Activated CD4-positive, alpha-beta T cell treated with anti-CD3 and anti-CD28 coated beads, Interleukin-2, amount 10 ng/mL, durations not matched to agents 7 days and 5 days (primary cell): ENCODE measurements around the gene ATP5MC2. TPM values are rescaled to one million over a fixed set of nuclear protein-coding genes. Genes with fewer than 3 reads are reported as not detected.
"Not testable (repeated sequence)": the region's sequence is repeated elsewhere in the genome, so short reads cannot be mapped to it uniquely, and the experiment has no call there.

ENCODE experiments used
- CTCF ChIA-PET: fragments of 350-600 bp; sonication (Branson Sonifier 250); formaldehyde crosslinking; loops from one replicate; lab custom pipeline; 2021; ENCODE audit warnings: antibody characterized with exemption; lab: Charles Lee
- POLR2A ChIA-PET: fragments of 350-600 bp; sonication (Branson Sonifier 250); formaldehyde crosslinking; loops from one replicate; lab custom pipeline; 2021; ENCODE audit warnings: antibody characterized with exemption; lab: Charles Lee
- DNase-seq: peaks from one replicate; pipeline ENCODE4 v3.0.0-alpha.2; 2020
- H3K27ac Mint-ChIP-seq: one replicate; pipeline ENCODE4 v1.8.0; 2021; ENCODE audit warnings: mild to moderate bottlenecking, moderate library complexity, mixed read lengths
- H3K27me3 Mint-ChIP-seq: one replicate; pipeline ENCODE4 v1.8.0; 2021; ENCODE audit warnings: mixed read lengths
- H3K36me3 Mint-ChIP-seq: one replicate; pipeline ENCODE4 v1.8.0; 2021; ENCODE audit warnings: low read depth, mixed read lengths
- H3K4me1 Mint-ChIP-seq: one replicate; pipeline ENCODE4 v1.8.0; 2021; ENCODE audit warnings: mixed read lengths
- H3K4me3 Mint-ChIP-seq: one replicate; pipeline ENCODE4 v1.8.0; 2021; ENCODE audit warnings: mild to moderate bottlenecking, moderate library complexity, mixed read lengths
- H3K9me3 Mint-ChIP-seq: one replicate; pipeline ENCODE4 v1.8.0; 2021; ENCODE audit warnings: mixed read lengths
- total RNA-seq, 2 experiments: library from RNA; stranded (reverse); gene quantifications; one replicate each; pipeline ENCODE4 v1.2.3, GENCODE V29; 2021

ATP5MC2 gene
- total RNA-seq, 2 experiments from 2014 or later, result 298 to 356 TPM

DNA sequence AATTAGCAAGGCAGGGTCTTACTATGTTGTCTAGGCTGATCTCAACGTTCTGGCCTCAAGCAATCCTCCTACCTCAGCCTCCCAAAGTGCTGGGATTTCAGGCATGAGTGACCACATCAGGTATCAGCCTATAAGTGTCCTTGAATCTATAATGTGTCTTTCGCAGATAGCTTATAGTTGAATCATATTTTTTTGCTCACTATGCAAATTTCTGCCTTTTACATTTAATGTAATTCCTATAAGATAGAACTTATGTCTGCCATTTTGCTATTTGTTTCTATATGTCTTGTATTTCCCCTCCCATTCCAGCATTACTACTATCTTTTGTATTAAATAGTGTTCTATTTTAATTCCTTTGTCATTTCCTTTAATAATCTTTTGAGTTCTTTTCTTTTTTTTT lies 39.2 kb downstream of the ATP5MC2 start:
- no peak overlapping the region for H3K4me3 Mint-ChIP-seq
- H3K27me3 Mint-ChIP-seq, result peaks cover 3% of the 10 kb centered on the region
- no peak for DNase-seq
- H3K9me3 Mint-ChIP-seq, result no peaks in the 10 kb centered on the region
- CTCF ChIA-PET, result no interaction called here
- POLR2A ChIA-PET, result no interaction called here
- no peak overlapping the region for H3K27ac Mint-ChIP-seq
- H3K36me3 Mint-ChIP-seq, result no peaks in the 10 kb centered on the region
- H3K4me1 Mint-ChIP-seq, result peaks cover 2% of the 10 kb centered on the region

DNA sequence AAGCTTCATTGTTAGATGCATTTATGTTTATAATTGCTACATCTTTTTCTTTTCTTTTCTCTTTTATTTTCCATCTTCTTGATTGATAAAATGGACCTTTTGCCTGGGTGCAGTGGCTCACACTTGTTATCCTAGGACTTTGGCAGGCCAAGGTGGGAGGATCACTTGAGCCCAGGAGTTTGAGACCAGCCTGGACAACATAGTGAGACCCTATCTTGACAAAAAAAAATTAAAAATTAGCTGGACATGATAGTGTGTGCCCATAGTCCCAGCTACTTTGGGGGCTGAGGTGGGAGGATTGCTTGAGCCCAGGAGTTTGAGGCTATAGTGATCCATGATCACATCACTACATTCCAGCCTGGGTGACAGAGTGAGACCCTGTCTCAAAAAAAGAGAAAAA lies 40.2 kb downstream of the ATP5MC2 start:
- H3K4me3 Mint-ChIP-seq, H3K27me3 Mint-ChIP-seq, POLR2A ChIA-PET, DNase-seq, H3K27ac Mint-ChIP-seq, H3K9me3 Mint-ChIP-seq, H3K4me1 Mint-ChIP-seq, H3K36me3 Mint-ChIP-seq: not testable (repeated sequence)
- CTCF ChIA-PET, result interaction anchor here (0.6 kb wide), 2 partner anchors 99 to 835 kb away, joined by 3 to 4 read pairs; no protein-coding TSS in a partner anchor

DNA sequence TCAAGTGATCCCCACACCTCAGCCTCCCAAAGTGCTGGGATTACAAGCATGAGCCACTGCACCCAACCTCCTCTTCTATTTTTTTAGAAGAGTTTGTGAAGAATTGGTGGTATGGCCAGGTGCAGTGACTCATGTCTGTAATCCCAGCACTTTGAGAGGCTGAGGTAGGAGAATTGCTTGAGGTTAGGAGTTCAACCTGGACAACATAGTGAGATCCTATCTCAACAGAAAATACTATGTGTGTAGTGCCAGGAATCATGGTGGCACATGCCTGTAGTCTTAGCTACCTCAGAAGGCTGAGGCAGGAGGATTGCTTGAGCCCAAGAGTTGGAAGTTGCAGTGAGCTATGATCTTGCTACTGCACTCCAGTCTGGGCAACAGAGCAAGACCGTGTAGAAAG lies 44.2 kb downstream of the ATP5MC2 start:
- Mint-ChIP-seq H3K4me3 (no peak overlapping the region), H3K27ac (peak overlapping the region; percentile 64), H3K27me3 (peaks cover 3% of the 10 kb centered on the region), H3K4me1 (peaks cover 7% of the 10 kb centered on the region), H3K9me3 (no peaks in the 10 kb centered on the region), H3K36me3 (no peaks in the 10 kb centered on the region)
- ChIA-PET POLR2A (no interaction called here), CTCF (interaction anchor here (0.6 to 1.1 kb wide), 2 partner anchors 27 to 162 kb away, joined by 3 to 4 read pairs; no protein-coding TSS in a partner anchor)
- DNase-seq, result no peak

DNA sequence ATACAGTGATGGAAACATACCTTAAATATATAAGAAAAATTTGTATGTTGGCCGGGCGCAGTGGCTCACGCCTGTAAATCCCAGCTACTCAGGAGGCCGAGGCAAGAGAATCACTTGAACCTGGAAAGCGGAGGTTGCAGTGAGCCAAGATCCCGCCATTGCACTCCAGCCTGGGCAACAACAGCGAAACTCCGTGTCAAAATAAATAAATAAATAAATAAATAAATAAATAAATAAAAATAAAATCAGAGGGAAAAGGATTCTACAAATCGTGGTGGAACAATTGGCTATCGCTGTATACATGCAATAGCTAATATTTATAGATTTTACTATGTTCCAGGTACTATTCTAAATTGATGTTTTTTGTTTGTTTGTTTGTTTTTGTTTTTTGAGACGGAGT lies 48.0 kb downstream of the ATP5MC2 start:
- Mint-ChIP-seq H3K27me3 (peaks cover 3% of the 10 kb centered on the region), H3K36me3 (peaks cover 6% of the 10 kb centered on the region), H3K9me3 (no peaks in the 10 kb centered on the region), H3K4me1 (peaks cover 40% of the 10 kb centered on the region), H3K27ac (no peak overlapping the region), H3K4me3 (no peak overlapping the region)
- POLR2A ChIA-PET, result no interaction called here
- CTCF ChIA-PET, result interaction anchor here (0.6 to 1.6 kb wide), 6 partner anchors 12 to 815 kb away, joined by 3 to 5 read pairs (median 3); partner anchors contain the start of gene ATP5MC2
- no peak for DNase-seq

DNA sequence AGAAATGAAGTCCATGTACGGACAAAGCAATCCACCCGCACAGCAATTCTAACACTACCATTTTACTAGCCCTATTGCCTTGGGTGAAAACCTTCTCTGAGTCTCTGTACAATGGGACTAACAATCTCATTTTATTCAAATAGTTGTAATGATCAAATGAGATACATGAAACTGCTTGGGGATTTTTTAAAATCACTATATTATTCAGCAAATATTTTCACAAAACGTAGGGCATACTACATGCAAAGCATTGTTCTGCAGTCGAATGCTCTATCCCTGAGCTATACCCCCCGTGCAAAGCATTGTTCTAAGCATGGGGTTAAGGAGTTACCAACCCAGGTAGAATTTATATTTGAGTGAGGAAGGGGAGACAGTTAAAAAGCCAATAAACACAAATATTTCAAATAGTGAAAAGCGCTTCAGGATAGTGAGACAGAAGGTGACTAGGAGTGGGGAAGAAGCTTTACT lies 49.1 kb downstream of the ATP5MC2 start:
- peaks cover 7% of the 10 kb centered on the region for H3K36me3 Mint-ChIP-seq
- POLR2A ChIA-PET, result no interaction called here
- peaks cover under 1% of the 10 kb centered on the region for H3K27me3 Mint-ChIP-seq
- no peak for DNase-seq
- H3K27ac Mint-ChIP-seq, result peak overlapping the region; percentile 97
- H3K4me1 Mint-ChIP-seq, result peaks cover 42% of the 10 kb centered on the region
- CTCF ChIA-PET, result interaction anchor here (0.7 to 1.5 kb wide), 4 partner anchors 11 to 50 kb away, joined by 3 to 5 read pairs (median 4); partner anchors contain the start of gene ATP5MC2
- no peaks in the 10 kb centered on the region for H3K9me3 Mint-ChIP-seq
- peak overlapping the region; percentile 100 for H3K4me3 Mint-ChIP-seq

DNA sequence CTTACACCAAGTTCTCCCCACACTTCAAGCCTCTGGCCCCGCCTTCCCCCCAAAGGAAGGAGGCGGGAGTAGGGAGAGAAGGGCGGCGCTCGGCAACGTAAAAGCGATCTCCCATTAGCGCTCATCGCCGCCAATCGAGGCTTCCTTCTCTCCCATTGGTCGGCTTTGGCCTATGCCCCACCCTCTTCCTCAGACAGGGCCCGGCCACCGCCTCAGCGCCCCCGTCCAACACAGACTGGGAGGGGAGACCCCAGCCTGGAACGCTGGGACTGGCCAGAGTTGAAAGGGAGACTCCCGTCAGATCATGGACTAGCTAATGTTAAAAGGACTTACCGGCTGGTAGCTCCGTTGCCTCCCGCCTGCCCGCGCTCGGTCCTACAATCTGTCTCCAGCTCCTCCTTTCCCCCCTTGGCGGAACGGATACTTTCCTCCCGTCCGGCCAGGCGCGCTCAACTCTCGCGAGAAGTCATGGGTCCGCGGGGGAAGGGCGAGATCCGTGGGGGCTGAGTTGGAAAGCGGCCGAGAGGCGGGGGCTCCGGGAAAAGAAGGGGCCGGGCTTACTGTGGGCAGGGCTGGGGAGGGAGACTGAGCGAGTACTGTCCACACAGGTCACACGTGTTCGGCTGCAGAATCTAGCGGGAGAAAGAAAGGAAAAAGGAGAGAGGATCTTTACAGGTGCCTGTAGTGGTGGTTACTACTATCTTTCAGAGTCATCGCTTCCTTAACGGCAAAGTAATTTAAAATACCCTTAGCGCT lies 49.8 kb downstream of the ATP5MC2 start, which contains the start of gene ATF7:
ATF7 (minus strand) TSS at position 437 of the 756 bp plus-strand sequence. CDS start 25,382 bp downstream, outside the sequence.
- peaks cover 8% of the 10 kb centered on the region for H3K36me3 Mint-ChIP-seq
- H3K27ac Mint-ChIP-seq, result peak within 1 kb of the TSS; percentile 97
- no peaks in the 10 kb centered on the region for H3K27me3 Mint-ChIP-seq
- ChIA-PET CTCF (interaction anchor here (0.7 to 1.5 kb wide), 2 partner anchors 10 to 30 kb away, joined by 3 to 5 read pairs; no protein-coding TSS in a partner anchor), POLR2A (interaction anchor here (0.6 kb wide), 1 partner anchor 103 kb away, joined by 4 read pairs; no protein-coding TSS in a partner anchor)
- no peaks in the 10 kb centered on the region for H3K9me3 Mint-ChIP-seq
- H3K4me1 Mint-ChIP-seq, result peaks cover 45% of the 10 kb centered on the region
- H3K4me3 Mint-ChIP-seq, result peak within 1 kb of the TSS; percentile 100
- peak; percentile 98 for DNase-seq

DNA sequence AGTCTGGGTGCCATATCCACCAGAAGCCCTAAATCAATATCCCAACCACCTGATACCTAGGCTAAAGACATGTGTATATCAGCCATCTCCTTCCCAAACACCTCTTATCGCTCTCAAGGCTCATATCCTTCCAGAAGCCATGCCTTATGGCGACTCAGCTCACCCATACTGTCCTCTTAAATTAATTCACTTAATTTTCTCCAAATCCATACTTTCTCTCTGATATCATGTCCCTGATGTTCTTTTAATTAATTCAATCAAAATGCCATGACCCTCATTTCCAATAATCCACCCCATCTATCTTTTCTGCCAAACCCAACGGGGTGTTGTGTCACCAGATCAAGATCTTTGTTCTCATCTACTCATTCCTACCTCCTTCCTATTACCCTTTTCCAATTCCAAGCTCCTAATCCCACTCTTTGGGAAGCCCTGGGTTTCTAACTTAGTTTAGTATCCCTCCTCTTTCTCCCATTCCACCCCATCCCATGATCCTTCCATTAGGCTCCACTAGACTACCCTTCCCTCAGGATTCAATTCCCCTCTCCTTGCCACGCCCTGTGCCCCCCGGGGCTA lies 50.4 kb downstream of the ATP5MC2 start:
- ChIA-PET CTCF (interaction anchor here (1.5 kb wide), 1 partner anchor 9 kb away, joined by 5 read pairs; no protein-coding TSS in a partner anchor), POLR2A (interaction anchor here (0.6 kb wide), 1 partner anchor 103 kb away, joined by 4 read pairs; no protein-coding TSS in a partner anchor)
- H3K4me1 Mint-ChIP-seq, result peaks cover 47% of the 10 kb centered on the region
- no peaks in the 10 kb centered on the region for H3K9me3 Mint-ChIP-seq
- peak overlapping the region; percentile 97 for H3K27ac Mint-ChIP-seq
- DNase-seq, result no peak
- peak overlapping the region; percentile 100 for H3K4me3 Mint-ChIP-seq
- peaks cover 8% of the 10 kb centered on the region for H3K36me3 Mint-ChIP-seq
- no peaks in the 10 kb centered on the region for H3K27me3 Mint-ChIP-seq

DNA sequence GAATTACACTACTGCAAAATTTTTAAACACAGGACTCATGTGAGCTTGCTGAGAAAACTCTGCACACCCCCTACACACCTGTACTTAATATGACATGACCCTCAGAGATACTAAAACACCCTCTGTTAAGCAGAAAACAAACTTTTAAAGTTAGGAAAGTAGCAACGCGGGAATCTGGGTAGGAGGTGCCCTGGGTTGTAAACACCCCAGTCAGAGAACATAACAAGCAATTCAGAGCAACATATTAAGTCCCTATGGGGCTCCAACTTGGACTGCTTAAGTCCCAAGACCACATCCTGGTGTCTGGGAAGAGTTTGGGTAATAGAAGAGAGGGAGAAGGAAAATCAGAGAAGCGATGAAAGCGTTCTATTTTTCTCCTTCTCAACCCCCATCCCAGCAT lies 50.9 kb downstream of the ATP5MC2 start:
- H3K27me3 Mint-ChIP-seq, result no peaks in the 10 kb centered on the region
- H3K4me3 Mint-ChIP-seq, result peak overlapping the region; percentile 100

DNA sequence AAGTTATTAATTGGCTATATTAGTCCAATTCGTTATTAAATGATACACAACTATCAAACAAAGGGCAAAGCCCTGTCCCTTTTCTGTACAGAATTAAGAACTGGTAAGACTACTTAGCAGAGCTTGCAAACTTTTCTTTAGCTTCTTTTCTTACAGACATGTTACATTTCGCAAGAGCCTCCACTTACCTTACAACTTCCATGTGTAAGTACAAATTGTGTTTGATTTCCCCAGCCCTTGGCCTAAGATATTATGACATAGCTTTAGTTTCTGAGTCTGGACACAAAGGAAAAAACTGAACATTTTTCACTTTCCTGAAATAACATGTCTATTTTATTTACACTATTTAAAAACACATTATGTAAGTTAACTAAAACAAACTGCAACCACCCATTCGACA lies 51.4 kb downstream of the ATP5MC2 start:
- ChIA-PET CTCF (interaction anchor here (0.9 to 3.0 kb wide), 2 partner anchors 13 to 52 kb away, joined by 3 to 22 read pairs; partner anchors contain the start of gene ATP5MC2), POLR2A (no interaction called here)
- Mint-ChIP-seq H3K36me3 (peaks cover 8% of the 10 kb centered on the region), H3K9me3 (no peaks in the 10 kb centered on the region), H3K27ac (no peak overlapping the region), H3K4me1 (peaks cover 47% of the 10 kb centered on the region), H3K27me3 (no peaks in the 10 kb centered on the region), H3K4me3 (peak overlapping the region; percentile 100)
- DNase-seq, result no peak

More for the DNA sequence above, 50.9 kb downstream of the ATP5MC2 start:
- H3K4me1 Mint-ChIP-seq, result peaks cover 47% of the 10 kb centered on the region
- ChIA-PET POLR2A (no interaction called here), CTCF (interaction anchor here (0.9 to 3.0 kb wide), 3 partner anchors 9 to 52 kb away, joined by 3 to 22 read pairs (median 5); partner anchors contain the start of gene ATP5MC2)
- peak overlapping the region; percentile 97 for H3K27ac Mint-ChIP-seq
- H3K36me3 Mint-ChIP-seq, result peaks cover 8% of the 10 kb centered on the region
- DNase-seq, result no peak
- H3K9me3 Mint-ChIP-seq, result no peaks in the 10 kb centered on the region

DNA sequence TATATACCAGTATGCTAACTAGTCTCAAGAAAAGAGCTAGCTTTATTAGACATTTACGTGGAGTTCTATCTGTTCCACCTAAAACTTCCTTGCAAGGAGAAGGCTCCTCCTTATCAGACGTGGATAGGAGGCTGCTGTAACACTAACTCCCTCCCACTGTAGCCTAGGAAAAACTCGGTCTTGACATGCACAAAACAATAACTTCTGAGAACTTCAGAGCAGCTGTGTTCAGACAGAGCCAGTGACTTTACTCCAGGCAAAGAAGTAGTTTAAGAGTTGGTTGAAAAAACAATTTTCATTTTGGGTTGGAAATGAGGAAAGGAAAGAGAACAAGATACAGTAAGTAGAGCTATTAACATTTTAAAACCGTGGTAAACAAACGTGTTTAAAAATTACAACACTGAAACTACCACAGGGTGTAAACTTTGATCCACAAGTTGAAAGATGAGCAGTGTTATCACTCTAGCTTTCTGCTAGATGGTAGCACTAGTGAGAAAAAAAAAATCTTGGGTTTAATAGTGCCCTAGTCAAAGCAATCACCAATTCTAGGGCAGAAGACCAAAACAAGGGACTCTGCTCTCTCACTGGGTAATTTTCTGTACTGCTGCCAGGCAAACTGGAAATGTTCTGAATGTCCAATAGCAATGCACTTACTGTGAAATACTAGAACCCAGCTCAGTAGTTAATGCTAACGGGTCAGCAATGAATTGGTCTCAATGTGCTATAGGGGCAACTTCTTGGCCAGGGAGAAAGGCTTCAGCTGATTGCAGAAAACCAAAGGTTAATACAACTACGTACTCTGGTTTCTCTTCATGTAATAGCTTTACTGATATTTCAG lies 52.1 kb downstream of the ATP5MC2 start:
- Mint-ChIP-seq H3K27me3 (no peaks in the 10 kb centered on the region), H3K36me3 (peaks cover 9% of the 10 kb centered on the region), H3K27ac (peak overlapping the region; percentile 63), H3K4me3 (peak overlapping the region; percentile 100), H3K9me3 (no peaks in the 10 kb centered on the region), H3K4me1 (peaks cover 49% of the 10 kb centered on the region)
- ChIA-PET CTCF (interaction anchor here (0.8 to 3.0 kb wide), 6 partner anchors 12 to 120 kb away, joined by 3 to 22 read pairs (median 4); partner anchors contain the start of gene ATP5MC2), POLR2A (no interaction called here)
- DNase-seq, result no peak

DNA sequence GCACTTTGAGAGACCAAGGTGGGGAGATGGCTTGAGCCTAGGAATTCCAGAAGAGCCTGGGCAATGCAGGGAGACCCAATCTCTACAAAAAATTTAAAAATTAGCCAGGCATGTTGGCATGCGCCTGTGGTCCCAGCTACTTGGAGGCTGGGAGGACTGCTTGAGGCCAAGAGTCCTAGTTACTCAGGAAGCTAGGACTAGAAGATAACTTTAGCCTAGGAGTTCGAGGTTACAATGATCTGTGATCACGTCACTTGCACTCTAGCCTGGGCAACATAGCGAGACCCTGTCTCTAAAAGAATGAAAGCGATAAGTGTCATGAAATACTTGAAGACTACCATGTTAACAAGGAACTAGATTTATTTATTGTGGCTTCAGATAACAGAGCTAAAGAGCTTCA lies 53.2 kb downstream of the ATP5MC2 start:
- Mint-ChIP-seq H3K4me1 (peaks cover 60% of the 10 kb centered on the region), H3K9me3 (no peaks in the 10 kb centered on the region), H3K4me3 (no peak overlapping the region)

More for the DNA sequence above, 53.2 kb downstream of the ATP5MC2 start:
- peaks cover 14% of the 10 kb centered on the region for H3K36me3 Mint-ChIP-seq
- CTCF ChIA-PET, result interaction anchor here (1.4 to 3.0 kb wide), 4 partner anchors 11 to 121 kb away, joined by 3 to 22 read pairs (median 4); partner anchors contain the start of gene ATP5MC2
- H3K27me3 Mint-ChIP-seq, result no peaks in the 10 kb centered on the region
- no peak overlapping the region for H3K27ac Mint-ChIP-seq
- POLR2A ChIA-PET, result interaction anchor here (0.6 kb wide), 1 partner anchor 373 kb away, joined by 7 read pairs; no protein-coding TSS in a partner anchor
- DNase-seq, result no peak
